Measurements from ENCODE around the gene TSEN34.
"Not testable (repeated sequence)": the region's sequence is repeated elsewhere in the genome, so short reads cannot be mapped to it uniquely, and the experiment has no call there.

DNA sequence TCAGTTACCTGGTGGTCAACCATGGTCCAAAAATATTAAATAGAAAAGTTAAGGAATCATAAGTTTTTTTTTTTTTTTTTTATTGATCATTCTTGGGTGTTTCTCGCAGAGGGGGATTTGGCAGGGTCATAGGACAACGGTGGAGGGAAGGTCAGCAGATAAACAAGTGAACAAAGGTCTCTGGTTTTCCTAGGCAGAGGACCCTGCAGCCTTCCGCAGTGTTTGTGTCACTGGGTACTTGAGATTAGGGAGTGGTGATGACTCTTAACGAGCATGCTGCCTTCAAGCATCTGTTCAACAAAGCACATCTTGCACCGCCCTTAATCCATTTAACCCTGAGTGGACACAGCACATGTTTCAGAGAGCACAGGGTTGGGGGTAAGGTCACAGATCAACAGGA is 23.1 kb downstream of the TSEN34 start:
- TF ChIP-seq, protein P1, sequence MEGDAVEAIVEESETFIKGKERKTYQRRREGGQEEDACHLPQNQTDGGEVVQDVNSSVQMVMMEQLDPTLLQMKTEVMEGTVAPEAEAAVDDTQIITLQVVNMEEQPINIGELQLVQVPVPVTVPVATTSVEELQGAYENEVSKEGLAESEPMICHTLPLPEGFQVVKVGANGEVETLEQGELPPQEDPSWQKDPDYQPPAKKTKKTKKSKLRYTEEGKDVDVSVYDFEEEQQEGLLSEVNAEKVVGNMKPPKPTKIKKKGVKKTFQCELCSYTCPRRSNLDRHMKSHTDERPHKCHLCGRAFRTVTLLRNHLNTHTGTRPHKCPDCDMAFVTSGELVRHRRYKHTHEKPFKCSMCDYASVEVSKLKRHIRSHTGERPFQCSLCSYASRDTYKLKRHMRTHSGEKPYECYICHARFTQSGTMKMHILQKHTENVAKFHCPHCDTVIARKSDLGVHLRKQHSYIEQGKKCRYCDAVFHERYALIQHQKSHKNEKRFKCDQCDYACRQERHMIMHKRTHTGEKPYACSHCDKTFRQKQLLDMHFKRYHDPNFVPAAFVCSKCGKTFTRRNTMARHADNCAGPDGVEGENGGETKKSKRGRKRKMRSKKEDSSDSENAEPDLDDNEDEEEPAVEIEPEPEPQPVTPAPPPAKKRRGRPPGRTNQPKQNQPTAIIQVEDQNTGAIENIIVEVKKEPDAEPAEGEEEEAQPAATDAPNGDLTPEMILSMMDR (conservative IDR thresholded peaks at IDR 0.05; ENCODE audit: low read depth in 2 of 2): not testable (repeated sequence)
- not testable (repeated sequence) for TF ChIP-seq CREB1 (CRISPR knock-in tag; IDR thresholded peaks at IDR 0.05; ENCODE audit: low read depth); POLR2AphosphoS5 (IDR thresholded peaks at IDR 0.05; ENCODE audit: low read depth); EZH2 (IDR thresholded peaks at IDR 0.05; ENCODE audit: low read depth, unreplicated experiment); STAT1 (IDR thresholded peaks at IDR 0.05; ENCODE audit: unreplicated experiment); ZNF114 (CRISPR knock-in tag; IDR thresholded peaks at IDR 0.05); EZH2phosphoT487 (IDR thresholded peaks at IDR 0.05; ENCODE audit: unreplicated experiment); ZNF331 (CRISPR knock-in tag; IDR thresholded peaks at IDR 0.05; ENCODE audit: low read depth); JUNB (IDR thresholded peaks at IDR 0.05; ENCODE audit: unreplicated experiment); NANOG (IDR thresholded peaks at IDR 0.05; ENCODE audit: borderline replicate concordance)
- TF ChIP-seq, protein P2, sequence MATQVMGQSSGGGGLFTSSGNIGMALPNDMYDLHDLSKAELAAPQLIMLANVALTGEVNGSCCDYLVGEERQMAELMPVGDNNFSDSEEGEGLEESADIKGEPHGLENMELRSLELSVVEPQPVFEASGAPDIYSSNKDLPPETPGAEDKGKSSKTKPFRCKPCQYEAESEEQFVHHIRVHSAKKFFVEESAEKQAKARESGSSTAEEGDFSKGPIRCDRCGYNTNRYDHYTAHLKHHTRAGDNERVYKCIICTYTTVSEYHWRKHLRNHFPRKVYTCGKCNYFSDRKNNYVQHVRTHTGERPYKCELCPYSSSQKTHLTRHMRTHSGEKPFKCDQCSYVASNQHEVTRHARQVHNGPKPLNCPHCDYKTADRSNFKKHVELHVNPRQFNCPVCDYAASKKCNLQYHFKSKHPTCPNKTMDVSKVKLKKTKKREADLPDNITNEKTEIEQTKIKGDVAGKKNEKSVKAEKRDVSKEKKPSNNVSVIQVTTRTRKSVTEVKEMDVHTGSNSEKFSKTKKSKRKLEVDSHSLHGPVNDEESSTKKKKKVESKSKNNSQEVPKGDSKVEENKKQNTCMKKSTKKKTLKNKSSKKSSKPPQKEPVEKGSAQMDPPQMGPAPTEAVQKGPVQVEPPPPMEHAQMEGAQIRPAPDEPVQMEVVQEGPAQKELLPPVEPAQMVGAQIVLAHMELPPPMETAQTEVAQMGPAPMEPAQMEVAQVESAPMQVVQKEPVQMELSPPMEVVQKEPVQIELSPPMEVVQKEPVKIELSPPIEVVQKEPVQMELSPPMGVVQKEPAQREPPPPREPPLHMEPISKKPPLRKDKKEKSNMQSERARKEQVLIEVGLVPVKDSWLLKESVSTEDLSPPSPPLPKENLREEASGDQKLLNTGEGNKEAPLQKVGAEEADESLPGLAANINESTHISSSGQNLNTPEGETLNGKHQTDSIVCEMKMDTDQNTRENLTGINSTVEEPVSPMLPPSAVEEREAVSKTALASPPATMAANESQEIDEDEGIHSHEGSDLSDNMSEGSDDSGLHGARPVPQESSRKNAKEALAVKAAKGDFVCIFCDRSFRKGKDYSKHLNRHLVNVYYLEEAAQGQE (IDR thresholded peaks at IDR 0.05; ENCODE audit: unreplicated experiment): not testable (repeated sequence)
- TF ChIP-seq, protein P3, sequence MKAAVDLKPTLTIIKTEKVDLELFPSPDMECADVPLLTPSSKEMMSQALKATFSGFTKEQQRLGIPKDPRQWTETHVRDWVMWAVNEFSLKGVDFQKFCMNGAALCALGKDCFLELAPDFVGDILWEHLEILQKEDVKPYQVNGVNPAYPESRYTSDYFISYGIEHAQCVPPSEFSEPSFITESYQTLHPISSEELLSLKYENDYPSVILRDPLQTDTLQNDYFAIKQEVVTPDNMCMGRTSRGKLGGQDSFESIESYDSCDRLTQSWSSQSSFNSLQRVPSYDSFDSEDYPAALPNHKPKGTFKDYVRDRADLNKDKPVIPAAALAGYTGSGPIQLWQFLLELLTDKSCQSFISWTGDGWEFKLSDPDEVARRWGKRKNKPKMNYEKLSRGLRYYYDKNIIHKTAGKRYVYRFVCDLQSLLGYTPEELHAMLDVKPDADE (IDR thresholded peaks at IDR 0.05): not testable (repeated sequence)
- TF ChIP-seq, protein P4, sequence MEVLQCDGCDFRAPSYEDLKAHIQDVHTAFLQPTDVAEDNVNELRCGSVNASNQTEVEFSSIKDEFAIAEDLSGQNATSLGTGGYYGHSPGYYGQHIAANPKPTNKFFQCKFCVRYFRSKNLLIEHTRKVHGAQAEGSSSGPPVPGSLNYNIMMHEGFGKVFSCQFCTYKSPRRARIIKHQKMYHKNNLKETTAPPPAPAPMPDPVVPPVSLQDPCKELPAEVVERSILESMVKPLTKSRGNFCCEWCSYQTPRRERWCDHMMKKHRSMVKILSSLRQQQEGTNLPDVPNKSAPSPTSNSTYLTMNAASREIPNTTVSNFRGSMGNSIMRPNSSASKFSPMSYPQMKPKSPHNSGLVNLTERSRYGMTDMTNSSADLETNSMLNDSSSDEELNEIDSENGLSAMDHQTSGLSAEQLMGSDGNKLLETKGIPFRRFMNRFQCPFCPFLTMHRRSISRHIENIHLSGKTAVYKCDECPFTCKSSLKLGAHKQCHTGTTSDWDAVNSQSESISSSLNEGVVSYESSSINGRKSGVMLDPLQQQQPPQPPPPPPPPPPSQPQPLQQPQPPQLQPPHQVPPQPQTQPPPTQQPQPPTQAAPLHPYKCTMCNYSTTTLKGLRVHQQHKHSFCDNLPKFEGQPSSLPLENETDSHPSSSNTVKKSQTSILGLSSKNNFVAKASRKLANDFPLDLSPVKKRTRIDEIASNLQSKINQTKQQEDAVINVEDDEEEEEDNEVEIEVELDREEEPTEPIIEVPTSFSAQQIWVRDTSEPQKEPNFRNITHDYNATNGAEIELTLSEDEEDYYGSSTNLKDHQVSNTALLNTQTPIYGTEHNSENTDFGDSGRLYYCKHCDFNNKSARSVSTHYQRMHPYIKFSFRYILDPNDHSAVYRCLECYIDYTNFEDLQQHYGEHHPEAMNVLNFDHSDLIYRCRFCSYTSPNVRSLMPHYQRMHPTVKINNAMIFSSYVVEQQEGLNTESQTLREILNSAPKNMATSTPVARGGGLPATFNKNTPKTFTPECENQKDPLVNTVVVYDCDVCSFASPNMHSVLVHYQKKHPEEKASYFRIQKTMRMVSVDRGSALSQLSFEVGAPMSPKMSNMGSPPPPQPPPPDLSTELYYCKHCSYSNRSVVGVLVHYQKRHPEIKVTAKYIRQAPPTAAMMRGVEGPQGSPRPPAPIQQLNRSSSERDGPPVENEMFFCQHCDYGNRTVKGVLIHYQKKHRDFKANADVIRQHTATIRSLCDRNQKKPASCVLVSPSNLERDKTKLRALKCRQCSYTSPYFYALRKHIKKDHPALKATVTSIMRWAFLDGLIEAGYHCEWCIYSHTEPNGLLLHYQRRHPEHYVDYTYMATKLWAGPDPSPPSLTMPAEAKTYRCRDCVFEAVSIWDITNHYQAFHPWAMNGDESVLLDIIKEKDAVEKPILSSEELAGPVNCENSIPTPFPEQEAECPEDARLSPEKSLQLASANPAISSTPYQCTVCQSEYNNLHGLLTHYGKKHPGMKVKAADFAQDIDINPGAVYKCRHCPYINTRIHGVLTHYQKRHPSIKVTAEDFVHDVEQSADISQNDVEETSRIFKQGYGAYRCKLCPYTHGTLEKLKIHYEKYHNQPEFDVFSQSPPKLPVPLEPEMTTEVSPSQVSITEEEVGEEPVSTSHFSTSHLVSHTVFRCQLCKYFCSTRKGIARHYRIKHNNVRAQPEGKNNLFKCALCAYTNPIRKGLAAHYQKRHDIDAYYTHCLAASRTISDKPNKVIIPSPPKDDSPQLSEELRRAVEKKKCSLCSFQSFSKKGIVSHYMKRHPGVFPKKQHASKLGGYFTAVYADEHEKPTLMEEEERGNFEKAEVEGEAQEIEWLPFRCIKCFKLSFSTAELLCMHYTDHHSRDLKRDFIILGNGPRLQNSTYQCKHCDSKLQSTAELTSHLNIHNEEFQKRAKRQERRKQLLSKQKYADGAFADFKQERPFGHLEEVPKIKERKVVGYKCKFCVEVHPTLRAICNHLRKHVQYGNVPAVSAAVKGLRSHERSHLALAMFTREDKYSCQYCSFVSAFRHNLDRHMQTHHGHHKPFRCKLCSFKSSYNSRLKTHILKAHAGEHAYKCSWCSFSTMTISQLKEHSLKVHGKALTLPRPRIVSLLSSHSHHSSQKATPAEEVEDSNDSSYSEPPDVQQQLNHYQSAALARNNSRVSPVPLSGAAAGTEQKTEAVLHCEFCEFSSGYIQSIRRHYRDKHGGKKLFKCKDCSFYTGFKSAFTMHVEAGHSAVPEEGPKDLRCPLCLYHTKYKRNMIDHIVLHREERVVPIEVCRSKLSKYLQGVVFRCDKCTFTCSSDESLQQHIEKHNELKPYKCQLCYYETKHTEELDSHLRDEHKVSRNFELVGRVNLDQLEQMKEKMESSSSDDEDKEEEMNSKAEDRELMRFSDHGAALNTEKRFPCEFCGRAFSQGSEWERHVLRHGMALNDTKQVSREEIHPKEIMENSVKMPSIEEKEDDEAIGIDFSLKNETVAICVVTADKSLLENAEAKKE (CRISPR knock-in tag; IDR thresholded peaks at IDR 0.05): not testable (repeated sequence)

Data from GM23338 (cell line).